Stomach (tissue), 4 donors: ENCODE results near the gene THAP7.

Experiments used
- EP300 ChIP-seq: sonication (generic); formaldehyde crosslinking; IDR thresholded peaks from one replicate; pipeline ENCODE4 v1.6.1; 2017; ENCODE audit warnings: antibody characterized with exemption
- POLR2A ChIP-seq, 4 donors: fragments of 450-650 bp; IDR thresholded peaks; one replicate each; pipeline ENCODE4 v1.6.1; 2016; ENCODE audit warnings: antibody characterized with exemption in 4 of 4, control low read depth in 2 of 4, mild to moderate bottlenecking in 1 of 4, moderate library complexity in 1 of 4
- POLR2AphosphoS5 ChIP-seq, 3 donors: sonication (generic); formaldehyde crosslinking; IDR thresholded peaks; one replicate each; pipeline ENCODE4 v1.6.1; 2016; ENCODE audit warnings: antibody characterized with exemption in 3 of 3

DNA sequence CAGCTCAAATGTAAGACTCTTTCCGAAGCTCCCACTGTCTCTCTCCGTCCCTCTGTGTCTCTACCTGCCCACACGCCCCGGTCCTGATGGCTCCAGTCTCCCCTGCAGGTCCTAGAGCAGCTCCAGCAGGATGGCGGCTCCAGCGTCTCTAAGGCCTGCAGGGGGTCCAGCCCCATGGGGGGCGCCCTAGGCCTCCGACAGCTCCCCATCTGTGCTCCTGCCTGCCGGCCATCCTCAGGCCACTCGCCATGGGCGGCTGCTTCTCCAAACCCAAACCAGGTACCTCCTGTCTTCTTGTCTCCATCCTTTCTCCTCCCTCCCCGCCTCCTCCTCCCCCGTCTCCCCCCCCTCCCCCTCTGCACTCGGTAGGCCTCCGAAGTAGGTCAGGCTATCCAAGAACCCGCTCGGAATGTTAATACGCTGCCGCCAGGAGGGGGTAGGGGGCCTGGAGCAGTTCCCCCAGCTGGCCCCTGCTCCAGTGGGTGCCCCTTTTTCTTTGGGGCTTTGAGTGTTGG lies 34.2 kb downstream of the THAP7 start:
- no peak for TF ChIP-seq POLR2A (IDR thresholded peaks at IDR 0.05)
- no peak for TF ChIP-seq EP300
- no peak for TF ChIP-seq POLR2AphosphoS5 (IDR thresholded peaks at IDR 0.05)
